GM12865 (cell line): ENCODE measurements around the gene METAP1D.

Experiments
- DNase-seq: peaks from one replicate; pipeline ENCODE4 v3.0.0; 2010; ENCODE audit warnings: low read depth
- H3K4me3 ChIP-seq: 2 replicates; pipeline ENCODE4 v1.5.1; 2011; ENCODE audit warnings: mild to moderate bottlenecking, low read depth, low read length, control low read depth
- TF ChIP-seq, protein P1 (sequence below): IDR thresholded peaks from 2 replicates; pipeline ENCODE4 v1.5.1; 2011; ENCODE audit warnings: low read length, control low read depth, low read depth, inconsistent platforms; ENCODE audit not compliant: insufficient read depth; ENCODE audit errors: missing control alignments

The METAP1D gene

DNA sequence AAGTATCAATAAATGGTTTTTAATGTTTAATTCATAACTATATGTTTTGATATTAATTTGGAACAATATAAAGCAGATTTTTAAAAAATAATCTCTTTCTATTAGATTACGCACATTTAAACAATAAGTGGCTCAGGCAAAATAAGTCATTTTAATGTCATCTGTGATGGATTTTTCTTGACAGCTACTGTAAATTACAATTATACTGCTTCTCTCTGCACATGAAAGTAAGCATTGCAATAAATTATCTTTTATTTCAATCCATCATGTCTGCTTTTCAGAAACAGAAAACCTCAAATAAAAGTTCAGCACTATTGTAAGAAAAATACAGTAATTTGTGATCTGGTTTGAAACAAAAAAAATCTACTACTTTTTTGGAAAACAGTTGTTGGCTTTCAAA lies 74.5 kb downstream of the METAP1D start:
- no peak overlapping the region for H3K4me3 ChIP-seq
- TF ChIP-seq, protein P1, sequence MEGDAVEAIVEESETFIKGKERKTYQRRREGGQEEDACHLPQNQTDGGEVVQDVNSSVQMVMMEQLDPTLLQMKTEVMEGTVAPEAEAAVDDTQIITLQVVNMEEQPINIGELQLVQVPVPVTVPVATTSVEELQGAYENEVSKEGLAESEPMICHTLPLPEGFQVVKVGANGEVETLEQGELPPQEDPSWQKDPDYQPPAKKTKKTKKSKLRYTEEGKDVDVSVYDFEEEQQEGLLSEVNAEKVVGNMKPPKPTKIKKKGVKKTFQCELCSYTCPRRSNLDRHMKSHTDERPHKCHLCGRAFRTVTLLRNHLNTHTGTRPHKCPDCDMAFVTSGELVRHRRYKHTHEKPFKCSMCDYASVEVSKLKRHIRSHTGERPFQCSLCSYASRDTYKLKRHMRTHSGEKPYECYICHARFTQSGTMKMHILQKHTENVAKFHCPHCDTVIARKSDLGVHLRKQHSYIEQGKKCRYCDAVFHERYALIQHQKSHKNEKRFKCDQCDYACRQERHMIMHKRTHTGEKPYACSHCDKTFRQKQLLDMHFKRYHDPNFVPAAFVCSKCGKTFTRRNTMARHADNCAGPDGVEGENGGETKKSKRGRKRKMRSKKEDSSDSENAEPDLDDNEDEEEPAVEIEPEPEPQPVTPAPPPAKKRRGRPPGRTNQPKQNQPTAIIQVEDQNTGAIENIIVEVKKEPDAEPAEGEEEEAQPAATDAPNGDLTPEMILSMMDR, result no peak
- DNase-seq, result no peak

DNA sequence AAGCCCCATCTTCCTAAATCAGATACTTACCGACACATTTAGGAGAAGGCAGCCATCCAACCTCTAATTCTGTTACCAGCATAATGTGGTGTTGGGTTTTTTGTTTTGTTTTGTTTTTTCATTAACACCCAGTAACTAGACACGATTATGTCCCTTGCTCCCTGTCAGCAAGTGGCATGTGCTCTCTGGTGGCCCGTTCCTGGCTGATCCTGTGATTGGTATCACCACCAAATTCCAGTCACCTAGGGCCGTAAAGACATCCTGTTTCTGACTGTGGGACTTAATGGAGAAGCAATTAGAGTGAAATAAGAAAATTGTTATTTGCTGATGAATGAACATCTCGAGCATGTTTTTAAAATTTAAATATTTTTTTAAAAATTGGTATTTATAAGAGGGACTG lies 79.7 kb downstream of the METAP1D start:
- TF ChIP-seq, protein P1, result no peak
- DNase-seq, result no peak
- no peak overlapping the region for H3K4me3 ChIP-seq

DNA sequence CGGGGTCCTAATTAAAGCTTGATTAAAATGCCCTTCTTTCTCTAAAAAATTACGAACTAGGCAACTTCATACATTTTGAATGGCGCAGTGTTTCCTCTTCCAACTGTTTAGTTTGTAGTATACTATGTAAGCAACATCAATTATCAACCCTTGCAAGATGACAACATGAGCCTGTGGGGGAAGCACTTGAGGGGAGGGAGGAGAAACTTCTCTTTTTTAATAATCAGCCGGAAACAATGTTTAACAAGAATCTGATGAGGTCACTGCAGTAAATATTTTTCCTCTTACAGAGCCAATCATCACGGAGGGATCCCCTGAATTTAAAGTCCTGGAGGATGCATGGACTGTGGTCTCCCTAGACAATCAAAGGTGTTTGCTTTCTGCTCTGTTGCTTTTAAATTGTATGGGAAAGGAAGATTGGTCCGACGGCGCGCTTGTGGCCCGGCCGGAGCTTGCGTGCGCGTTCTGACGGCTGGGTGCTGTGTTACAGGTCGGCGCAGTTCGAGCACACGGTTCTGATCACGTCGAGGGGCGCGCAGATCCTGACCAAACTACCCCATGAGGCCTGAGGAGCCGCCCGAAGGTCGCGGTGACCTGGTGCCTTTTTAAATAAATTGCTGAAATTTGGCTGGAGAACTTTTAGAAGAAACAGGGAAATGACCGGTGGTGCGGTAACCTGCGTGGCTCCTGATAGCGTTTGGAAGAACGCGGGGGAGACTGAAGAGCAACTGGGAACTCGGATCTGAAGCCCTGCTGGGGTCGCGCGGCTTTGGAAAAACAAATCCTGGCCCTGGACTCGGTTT lies 80.3 kb downstream of the METAP1D start:
- DNase-seq, result no peak
- TF ChIP-seq, protein P1, result no peak
- H3K4me3 ChIP-seq, result no peak overlapping the region

DNA sequence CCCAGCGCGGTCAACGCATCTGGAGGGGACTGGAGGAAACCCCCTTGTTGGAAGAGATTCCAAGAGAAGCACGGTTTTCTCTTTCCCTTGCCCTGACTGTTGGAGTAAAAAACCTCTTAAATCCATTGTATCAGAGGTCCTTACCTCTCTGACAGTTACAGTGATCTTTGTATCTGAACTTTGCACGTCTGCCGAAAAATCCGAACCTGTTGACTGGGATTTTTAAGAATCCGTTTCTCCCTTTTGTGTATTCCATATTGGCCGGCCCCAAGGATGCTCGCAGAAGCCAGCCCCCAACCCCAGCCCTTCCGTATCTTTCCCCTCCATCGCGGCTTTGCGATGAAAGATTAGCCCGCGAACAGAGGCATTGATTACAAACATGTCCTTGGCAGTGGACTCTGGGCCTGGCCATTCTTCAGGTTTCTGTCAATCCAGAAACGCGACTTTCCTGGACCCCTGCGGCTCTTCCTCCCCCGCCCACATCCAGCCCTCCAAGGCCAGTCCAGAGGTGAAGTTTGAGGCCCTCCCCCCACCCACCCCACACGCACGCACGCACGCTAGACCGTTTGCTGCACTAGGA lies 81.0 kb downstream of the METAP1D start:
- H3K4me3 ChIP-seq, result no peak overlapping the region
- no peak for DNase-seq
- TF ChIP-seq, protein P1, result no peak

DNA sequence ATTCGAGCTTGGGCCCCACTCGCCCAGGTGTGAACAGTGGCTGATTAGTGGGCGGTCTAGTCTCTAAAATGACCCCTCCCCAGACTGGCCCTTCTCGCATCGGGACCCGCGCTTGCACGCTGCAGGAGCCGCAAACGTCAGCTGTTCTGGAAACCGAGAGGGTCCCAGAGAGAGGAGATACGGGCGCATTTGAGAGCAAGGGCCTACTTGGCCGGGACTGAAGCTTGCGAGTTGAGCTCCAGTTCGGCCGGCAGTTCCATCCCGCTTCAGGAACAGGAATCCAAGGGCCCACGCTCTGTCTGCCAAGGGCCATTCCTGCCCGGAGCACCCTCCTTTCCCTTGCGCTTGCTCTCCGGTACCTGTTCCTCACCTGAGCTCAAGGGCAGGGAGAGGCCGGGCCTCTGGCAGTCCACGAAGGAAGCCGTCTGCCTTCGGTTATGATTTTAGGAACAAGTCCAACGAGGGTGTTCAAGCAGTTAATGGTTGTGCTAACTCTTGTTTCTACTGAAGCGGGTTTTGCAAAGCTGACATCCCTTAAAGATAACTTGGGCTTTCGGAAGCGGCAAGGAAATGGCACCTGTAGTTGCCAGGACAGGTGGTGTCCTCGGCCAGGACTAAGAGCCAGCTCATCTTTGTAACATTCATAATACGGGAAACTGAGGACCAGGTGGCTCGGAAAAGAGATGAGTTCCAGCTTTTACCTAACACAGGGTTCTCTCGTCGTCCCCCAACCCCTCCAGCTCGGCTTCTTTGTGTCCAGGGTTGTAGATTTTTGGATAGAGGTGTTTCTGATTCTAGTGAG lies 81.7 kb downstream of the METAP1D start:
- TF ChIP-seq, protein P1, result no peak
- no peak overlapping the region for H3K4me3 ChIP-seq
- DNase-seq, result no peak

DNA sequence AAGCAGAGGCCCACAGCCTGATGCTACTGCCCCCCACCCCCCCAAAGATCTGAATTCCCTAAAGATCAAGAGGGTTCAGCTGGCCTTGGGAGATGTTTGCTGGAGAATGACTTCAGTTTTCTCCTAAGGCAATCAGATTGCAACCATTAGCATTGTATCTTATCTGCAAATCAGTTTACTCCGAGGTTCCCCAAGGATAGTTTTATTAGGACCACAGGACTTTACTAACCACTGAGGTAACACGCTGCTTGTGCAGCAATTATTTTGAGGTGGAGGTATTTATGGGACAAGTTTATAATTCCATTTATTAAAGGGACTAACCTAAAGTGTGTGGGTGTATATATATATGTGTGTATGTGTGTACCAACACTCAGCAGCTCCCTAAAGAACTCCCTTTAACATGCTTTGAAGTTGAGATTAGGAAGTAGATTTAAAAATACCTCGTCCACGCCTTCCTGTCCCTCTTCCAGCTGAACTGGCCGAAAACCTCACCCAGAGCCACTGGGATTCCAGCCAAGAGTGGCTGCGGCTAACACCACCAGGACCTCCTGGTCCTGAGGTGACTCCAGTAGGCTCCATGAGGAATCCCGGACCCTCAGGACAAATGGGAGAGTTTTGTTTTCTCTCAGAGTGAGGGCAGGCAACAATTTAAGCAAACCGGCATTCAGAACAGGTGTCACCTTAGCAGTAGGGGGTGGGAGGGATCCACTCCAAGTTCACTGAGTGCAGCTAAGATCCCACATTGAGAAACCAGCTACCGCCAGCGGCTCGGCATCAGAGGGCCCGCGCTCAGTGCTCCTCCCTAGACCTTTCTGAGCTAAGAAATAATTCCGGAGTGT lies 82.6 kb downstream of the METAP1D start:
- DNase-seq, result no peak
- no peak overlapping the region for H3K4me3 ChIP-seq
- TF ChIP-seq, protein P1, result no peak
